ENCODE measurements around the gene EFCAB6. TPM values are rescaled to one million over a fixed set of nuclear protein-coding genes. Genes with fewer than 3 reads are reported as not detected.

EFCAB6 gene
- total and polyA plus RNA-seq, 2 donors (not counting 3 experiments of a cell fraction or from before 2014, with no cell fraction given): 0.07 to 0.31 TPM

- Histone ChIP-seq H3K9ac (replicated peaks; ENCODE audit: extremely low read depth, insufficient read depth, low read length) (no peak overlapping the region), H3K9me1 (replicated peaks; ENCODE audit: control insufficient read depth, extremely low read depth, insufficient read depth, low read length) (no peaks in the 10 kb centered on the region), H3K27ac (ENCODE audit: insufficient read depth, low read depth, low read length) (no peak overlapping the region), H3K27me3 (ENCODE audit: control insufficient read depth in 2 of 2, insufficient read depth in 2 of 2, low read length in 2 of 2) (no peaks in the 10 kb centered on the region), H3K4me2 (ENCODE audit: insufficient read depth, low read length) (no peak overlapping the region), H3K79me2 (ENCODE audit: control insufficient read depth, insufficient read depth, low read length) (no peaks in the 10 kb centered on the region), H2AFZ (ENCODE audit: low read depth, low read length) (no peak overlapping the region), H4K20me1 (replicated peaks; ENCODE audit: control insufficient read depth, extremely low read depth, insufficient read depth, low read length) (no peaks in the 10 kb centered on the region), H3K36me3 (ENCODE audit: control insufficient read depth in 2 of 2, extremely low read depth in 1 of 2, insufficient read depth in 2 of 2, low read length in 2 of 2) (no peaks in the 10 kb centered on the region), H3K9me3 (replicated peaks; ENCODE audit: control insufficient read depth, insufficient read depth, low read length) (no peaks in the 10 kb centered on the region), H3K4me3 (replicated peaks in 1 of 3; ENCODE audit: insufficient read depth in 1 of 3, low read depth in 1 of 3, low read length in 3 of 3) (no peak overlapping the region), H3K4me1 (ENCODE audit: control insufficient read depth, extremely low read depth, insufficient read depth, low read length) (peaks cover 7% of the 10 kb centered on the region)
- TF ChIP-seq, protein P1, sequence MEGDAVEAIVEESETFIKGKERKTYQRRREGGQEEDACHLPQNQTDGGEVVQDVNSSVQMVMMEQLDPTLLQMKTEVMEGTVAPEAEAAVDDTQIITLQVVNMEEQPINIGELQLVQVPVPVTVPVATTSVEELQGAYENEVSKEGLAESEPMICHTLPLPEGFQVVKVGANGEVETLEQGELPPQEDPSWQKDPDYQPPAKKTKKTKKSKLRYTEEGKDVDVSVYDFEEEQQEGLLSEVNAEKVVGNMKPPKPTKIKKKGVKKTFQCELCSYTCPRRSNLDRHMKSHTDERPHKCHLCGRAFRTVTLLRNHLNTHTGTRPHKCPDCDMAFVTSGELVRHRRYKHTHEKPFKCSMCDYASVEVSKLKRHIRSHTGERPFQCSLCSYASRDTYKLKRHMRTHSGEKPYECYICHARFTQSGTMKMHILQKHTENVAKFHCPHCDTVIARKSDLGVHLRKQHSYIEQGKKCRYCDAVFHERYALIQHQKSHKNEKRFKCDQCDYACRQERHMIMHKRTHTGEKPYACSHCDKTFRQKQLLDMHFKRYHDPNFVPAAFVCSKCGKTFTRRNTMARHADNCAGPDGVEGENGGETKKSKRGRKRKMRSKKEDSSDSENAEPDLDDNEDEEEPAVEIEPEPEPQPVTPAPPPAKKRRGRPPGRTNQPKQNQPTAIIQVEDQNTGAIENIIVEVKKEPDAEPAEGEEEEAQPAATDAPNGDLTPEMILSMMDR (IDR thresholded peaks at IDR 0.05; ENCODE audit: extremely low read depth in 1 of 2, insufficient read depth in 1 of 2, low read depth in 1 of 2, low read length in 2 of 2): no peak
- TF ChIP-seq POLR2AphosphoS5 (IDR thresholded peaks at IDR 0.05; ENCODE audit: insufficient read depth, low read depth, low read length) (no peak), EZH2 (IDR thresholded peaks at IDR 0.05; ENCODE audit: borderline replicate concordance, low read depth, low read length, severe bottlenecking) (no peak), GATA2 (IDR thresholded peaks at IDR 0.05; ENCODE audit: insufficient read depth, insufficient read length, low read depth, low read length) (no peak), MAX (IDR thresholded peaks at IDR 0.05; ENCODE audit: insufficient read depth, insufficient read length) (no peak), FOS (IDR thresholded peaks at IDR 0.05; ENCODE audit: borderline replicate concordance, insufficient read depth, low read length) (no peak), JUN (IDR thresholded peaks at IDR 0.05; ENCODE audit: borderline replicate concordance, insufficient read depth, insufficient read length, low read depth) (no peak), MYC (IDR thresholded peaks at IDR 0.05; ENCODE audit: low read depth, low read length) (no peak), POLR2A (IDR thresholded peaks at IDR 0.05; ENCODE audit: low read depth, low read length) (no peak)
- intact Hi-C loops (cut with micrococcal nuclease) (no loop called here), dilution Hi-C loops (cut with MboI; ENCODE audit: extremely low pct_ligation_motif_present, low sequenced_read_pairs) (no loop called here)
- no peak for DNase-seq (ENCODE audit: low read depth, low spot score)
- BruUV-seq (replicated peaks): no TSS peak
- POLR2A ChIA-PET: no interaction called here
- CTCF ChIA-PET: no interaction called here
- no peak for FAIRE-seq
Observed at GRCh38 chr22:43845981-43846380, 33.9 kb upstream of the EFCAB6 start.

Measured in endothelial cell of umbilical vein (primary cell).